B cell (primary cell): ENCODE measurements around the gene NDN. TPM values are rescaled to one million over a fixed set of nuclear protein-coding genes. Genes with fewer than 3 reads are reported as not detected.

ENCODE experiments used
- ATAC-seq: fragments of 200-7000 bp; cut with Tn5 transposase; one replicate; pipeline ENCODE4 v1.10.0; 2021; ENCODE audit warnings: low read depth, mild to moderate bottlenecking, moderate number of reproducible peaks, moderate library complexity
- CTCF ChIA-PET: fragments of 350-600 bp; sonication (Branson Sonifier 250); formaldehyde crosslinking; loops from one replicate; lab custom pipeline; 2021; ENCODE audit warnings: antibody characterized with exemption, inconsistent platforms; lab: Charles Lee
- POLR2A ChIA-PET: fragments of 350-600 bp; sonication (Branson Sonifier 250); formaldehyde crosslinking; loops from one replicate; lab custom pipeline; 2021; ENCODE audit warnings: antibody characterized with exemption; lab: Charles Lee
- DNase-seq: peaks from one replicate; pipeline ENCODE4 v3.0.0; 2013
- H2AFZ ChIP-seq: 2 replicates; pipeline ENCODE4 v1.6.1; 2012; ENCODE audit warnings: mild to moderate bottlenecking, low read depth, low read length; ENCODE audit not compliant: insufficient read depth, poor library complexity, severe bottlenecking
- H3K27ac ChIP-seq, 2 donors: 1 replicate in 1 of 2; 2 replicates in 1 of 2; pipeline ENCODE4 v1.5.1; 2012 to 2013; ENCODE audit warnings: low read length in 2 of 2, mild to moderate bottlenecking in 2 of 2, moderate library complexity in 1 of 2
- H3K27me3 ChIP-seq, 4 experiments: fragments of 200-600 bp in 1 of 4; sonication (generic) in 1 of 4; replicated peaks in 1 of 4; 1 replicate in 2 of 4; 2 replicates in 2 of 4; pipeline versions ENCODE4 v1.6.1 to v1.7.0; 2013 to 2016; ENCODE audit warnings: low read length in 3 of 4, mild to moderate bottlenecking in 2 of 4, mixed read lengths in 1 of 4, moderate library complexity in 1 of 4; ENCODE audit not compliant: insufficient read depth in 4 of 4, control insufficient read depth in 3 of 4; ENCODE audit errors: control extremely low read depth in 1 of 4
- H3K36me3 ChIP-seq, 2 experiments: replicated peaks in 1 of 2; 1 replicate in 1 of 2; 2 replicates in 1 of 2; pipeline versions ENCODE4 v1.6.1 to v1.7.1; 2013; ENCODE audit warnings: low read length in 1 of 2; ENCODE audit not compliant: insufficient read depth in 2 of 2, control insufficient read depth in 1 of 2; ENCODE audit errors: control extremely low read depth in 1 of 2, extremely low read depth in 1 of 2
- H3K4me1 ChIP-seq, 2 donors: fragments of 200-600 bp in 1 of 2; sonication (generic) in 1 of 2; 1 replicate in 1 of 2; 2 replicates in 1 of 2; pipeline versions ENCODE4 v1.5.1 to v1.6.1; 2013 to 2017; ENCODE audit warnings: low read length in 2 of 2; ENCODE audit not compliant: control insufficient read depth in 2 of 2, insufficient read depth in 2 of 2
- H3K4me2 ChIP-seq: replicated peaks from 2 replicates; pipeline ENCODE3; 2012; ENCODE audit warnings: mild to moderate bottlenecking, low read depth, low read length; ENCODE audit not compliant: poor library complexity, severe bottlenecking
- H3K4me3 ChIP-seq, 5 experiments: fragments of 200-600 bp in 1 of 5; sonication (generic) in 1 of 5; 1 replicate in 3 of 5; 2 replicates in 2 of 5; pipeline versions ENCODE4 v1.5.1 to v1.7.0; 2011 to 2016; ENCODE audit warnings: low read length in 4 of 5, mild to moderate bottlenecking in 4 of 5, low read depth in 2 of 5, control low read depth in 1 of 5, moderate library complexity in 1 of 5; ENCODE audit not compliant: insufficient read depth in 1 of 5; ENCODE audit errors: control extremely low read depth in 1 of 5, extremely low read depth in 1 of 5
- H3K79me2 ChIP-seq: fragments of 200-600 bp; sonication (generic); one replicate; pipeline ENCODE4 v1.6.0; 2016; ENCODE audit warnings: low read length; ENCODE audit not compliant: control insufficient read depth, insufficient read depth
- H3K9ac ChIP-seq: fragments of 200-600 bp; sonication (generic); 2 replicates; pipeline ENCODE4 v1.6.1; 2017; ENCODE audit warnings: mild to moderate bottlenecking, low read length, moderate library complexity
- H3K9me3 ChIP-seq, 3 donors: one replicate each; pipeline versions ENCODE4 v1.6.1 to v1.7.1; 2013; ENCODE audit warnings: low read length in 2 of 3; ENCODE audit not compliant: control insufficient read depth in 2 of 3, insufficient read depth in 1 of 3; ENCODE audit errors: control extremely low read depth in 1 of 3
- H4K20me1 ChIP-seq: 2 replicates; pipeline ENCODE4 v1.6.0; 2012; ENCODE audit warnings: mild to moderate bottlenecking, low read length; ENCODE audit not compliant: insufficient read depth, control insufficient read depth, poor library complexity, severe bottlenecking
- H3K27ac Mint-ChIP-seq: one replicate; pipeline ENCODE4 v1.8.0; 2021; ENCODE audit warnings: mixed read lengths
- H3K27me3 Mint-ChIP-seq: one replicate; pipeline ENCODE4 v1.8.0; 2021; ENCODE audit warnings: mixed read lengths
- H3K4me1 Mint-ChIP-seq: one replicate; pipeline ENCODE4 v1.8.0; 2021; ENCODE audit warnings: mixed read lengths
- H3K4me3 Mint-ChIP-seq: one replicate; pipeline ENCODE4 v1.8.0; 2021; ENCODE audit warnings: mixed read lengths
- H3K9me3 Mint-ChIP-seq: one replicate; pipeline ENCODE4 v1.8.0; 2022; ENCODE audit warnings: mixed read lengths; ENCODE audit not compliant: insufficient read depth
- EZH2 ChIP-seq: IDR thresholded peaks from 2 replicates; pipeline ENCODE4 v1.6.1; 2012; ENCODE audit warnings: borderline replicate concordance, low read depth, mild to moderate bottlenecking, moderate library complexity, low read length; ENCODE audit not compliant: insufficient read depth, poor library complexity, severe bottlenecking
- WGBS: methylation state at CpG from one replicate; pipeline ENCODE4 v1.1.5; 2013; ENCODE audit warnings: missing lambda C conversion rate; ENCODE audit not compliant: insufficient coverage; 5-methylcytosine and 5-hydroxymethylcytosine counted together
- intact Hi-C: fragments of 100-400 bp; cut with micrococcal nuclease; formaldehyde crosslinking; loops from one replicate; pipeline ENCODE4 v1.10.0; 2022
- polyA plus RNA-seq: library from polyadenylated mRNA; depleted of rRNA; stranded (reverse); fragments of >200 nt; gene quantifications from 2 replicates; pipeline ENCODE4 v1.2.3, GENCODE V29; 2012
- total RNA-seq, 2 donors: library from RNA; stranded (reverse); fragments of 120-200 nt in 1 of 2; gene quantifications; 1 replicate in 1 of 2; 2 replicates in 1 of 2; pipeline versions ENCODE4 v1.2.3 to v1.2.4, GENCODE V29; 2013 to 2022
- TF ChIP-seq, protein P1 (sequence below): fragments of 200-600 bp; IDR thresholded peaks from one replicate; pipeline ENCODE4 v1.8.0; 2022; ENCODE audit warnings: antibody characterized with exemption, mild to moderate bottlenecking

NDN gene
- total and polyA plus RNA-seq, 2 donors (not counting 1 experiment from before 2014, with no cell fraction given): not detected

DNA sequence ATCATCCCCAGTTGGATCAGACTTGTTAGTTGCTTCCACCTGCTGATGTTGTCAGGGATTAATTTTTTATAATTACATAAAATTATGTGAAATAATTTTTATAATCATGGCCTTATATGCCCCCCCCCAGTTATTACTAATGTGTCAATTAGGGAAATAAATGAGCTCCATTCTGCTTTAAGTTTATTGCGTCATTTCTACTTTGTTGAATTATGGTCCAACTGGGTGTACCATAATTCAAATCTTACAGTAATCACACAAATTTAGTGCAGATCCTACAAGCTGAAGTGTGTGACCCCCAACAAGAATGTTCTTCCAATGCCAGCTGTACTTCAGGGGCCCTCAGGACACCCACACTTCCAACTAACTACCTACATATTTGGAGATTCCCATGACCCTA is 7.5 kb upstream of the NDN start:
- ChIA-PET POLR2A (no interaction called here), CTCF (no interaction called here)
- no peaks in the 10 kb centered on the region for H3K36me3 ChIP-seq
- no peaks in the 10 kb centered on the region for H3K4me1 ChIP-seq
- no peak overlapping the region for H3K9ac ChIP-seq
- H3K27ac ChIP-seq: no peak overlapping the region
- H3K79me2 ChIP-seq: no peaks in the 10 kb centered on the region
- peaks cover 0 to 2% (median 0%) of the 10 kb centered on the region in 3 donors for H3K9me3 ChIP-seq
- intact Hi-C loops: no loop called here
- peaks cover 8% of the 10 kb centered on the region for H3K9me3 Mint-ChIP-seq
- H2AFZ ChIP-seq: no peak overlapping the region
- TF ChIP-seq, protein P1, sequence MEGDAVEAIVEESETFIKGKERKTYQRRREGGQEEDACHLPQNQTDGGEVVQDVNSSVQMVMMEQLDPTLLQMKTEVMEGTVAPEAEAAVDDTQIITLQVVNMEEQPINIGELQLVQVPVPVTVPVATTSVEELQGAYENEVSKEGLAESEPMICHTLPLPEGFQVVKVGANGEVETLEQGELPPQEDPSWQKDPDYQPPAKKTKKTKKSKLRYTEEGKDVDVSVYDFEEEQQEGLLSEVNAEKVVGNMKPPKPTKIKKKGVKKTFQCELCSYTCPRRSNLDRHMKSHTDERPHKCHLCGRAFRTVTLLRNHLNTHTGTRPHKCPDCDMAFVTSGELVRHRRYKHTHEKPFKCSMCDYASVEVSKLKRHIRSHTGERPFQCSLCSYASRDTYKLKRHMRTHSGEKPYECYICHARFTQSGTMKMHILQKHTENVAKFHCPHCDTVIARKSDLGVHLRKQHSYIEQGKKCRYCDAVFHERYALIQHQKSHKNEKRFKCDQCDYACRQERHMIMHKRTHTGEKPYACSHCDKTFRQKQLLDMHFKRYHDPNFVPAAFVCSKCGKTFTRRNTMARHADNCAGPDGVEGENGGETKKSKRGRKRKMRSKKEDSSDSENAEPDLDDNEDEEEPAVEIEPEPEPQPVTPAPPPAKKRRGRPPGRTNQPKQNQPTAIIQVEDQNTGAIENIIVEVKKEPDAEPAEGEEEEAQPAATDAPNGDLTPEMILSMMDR: no peak
- TF ChIP-seq EZH2: no peak
- no peak overlapping the region for H3K4me3 ChIP-seq
- H3K4me1 Mint-ChIP-seq: no peaks in the 10 kb centered on the region
- no peaks in the 10 kb centered on the region for H3K27me3 ChIP-seq
- WGBS: no CpG with 5 or more reads among the region's 1 CpG
- H3K4me2 ChIP-seq: no peak overlapping the region
- H3K4me3 Mint-ChIP-seq: no peak overlapping the region
- ATAC-seq: no peak
- DNase-seq: no peak
- no peaks in the 10 kb centered on the region for H3K27me3 Mint-ChIP-seq
- H3K27ac Mint-ChIP-seq: no peak overlapping the region
- H4K20me1 ChIP-seq: no peaks in the 10 kb centered on the region

DNA sequence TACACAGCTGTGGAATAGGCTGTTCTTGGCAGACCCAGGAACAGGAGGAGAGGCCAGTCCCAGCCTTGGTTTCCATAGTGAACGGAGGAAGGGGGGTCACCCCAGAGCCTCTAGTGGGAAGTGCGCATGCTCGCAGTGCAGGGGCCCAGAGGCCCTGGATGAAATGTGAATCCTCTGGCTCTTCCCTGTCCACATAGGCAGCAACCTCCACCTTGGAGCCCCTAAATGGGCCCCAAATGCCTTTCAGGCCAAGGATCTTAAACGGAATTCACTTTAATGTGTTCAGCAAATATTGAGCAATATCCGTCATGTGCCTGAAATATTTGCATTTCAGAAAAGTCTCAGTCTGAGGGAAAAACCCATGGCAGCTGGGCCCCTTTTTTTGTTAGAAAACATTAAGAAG is 3.3 kb upstream of the NDN start:
- H3K4me1 Mint-ChIP-seq: no peaks in the 10 kb centered on the region
- no peak for ATAC-seq
- H3K4me2 ChIP-seq: no peak overlapping the region
- CTCF ChIA-PET: no interaction called here
- no peaks in the 10 kb centered on the region for H3K27me3 ChIP-seq
- 91% methylated on average over 5 of the region's 5 CpGs for WGBS
- DNase-seq: no peak
- no peak overlapping the region for H3K27ac ChIP-seq
- intact Hi-C loops: no loop called here
- TF ChIP-seq, protein P1: no peak
- no peak for TF ChIP-seq EZH2
- H3K9ac ChIP-seq: no peak overlapping the region
- H4K20me1 ChIP-seq: no peaks in the 10 kb centered on the region
- peaks cover 6% of the 10 kb centered on the region for H3K9me3 Mint-ChIP-seq
- H3K27me3 Mint-ChIP-seq: peaks cover 4% of the 10 kb centered on the region
- no peak overlapping the region for H3K4me3 ChIP-seq
- H3K36me3 ChIP-seq: no peaks in the 10 kb centered on the region
- H3K9me3 ChIP-seq: peaks cover 0 to 9% (median 0%) of the 10 kb centered on the region in 3 donors
- H3K27ac Mint-ChIP-seq: no peak overlapping the region
- H2AFZ ChIP-seq: no peak overlapping the region
- POLR2A ChIA-PET: no interaction called here
- H3K79me2 ChIP-seq: no peaks in the 10 kb centered on the region
- no peak overlapping the region for H3K4me3 Mint-ChIP-seq
- no peaks in the 10 kb centered on the region for H3K4me1 ChIP-seq
